Measurements from ENCODE around the gene WDR36. TPM values are rescaled to one million over a fixed set of nuclear protein-coding genes. Genes with fewer than 3 reads are reported as not detected.

WDR36 gene
- total and polyA plus RNA-seq, 10 of the 15 experiments (the other 5 are each of a cell fraction or from before 2014, with no cell fraction given): 13.3 to 61.8 (median 47.0) TPM

- TF ChIP-seq LARP7 (IDR thresholded peaks at IDR 0.05) (no peak), HDAC2 (IDR thresholded peaks at IDR 0.05) (no peak), RELA (IDR thresholded peaks at IDR 0.05; ENCODE audit: borderline replicate concordance, partially characterized antibody) (no peak), E2F4 (IDR thresholded peaks at IDR 0.05; ENCODE audit: low read depth, low read length) (no peak), RFX5 (IDR thresholded peaks at IDR 0.05; ENCODE audit: low read depth, low read length) (no peak), ZNF687 (IDR thresholded peaks at IDR 0.05) (no peak), MYC (IDR thresholded peaks at IDR 0.05; ENCODE audit: insufficient read depth, insufficient read length, insufficient replicate concordance, low read length, severe bottlenecking) (no peak), STAT3 (IDR thresholded peaks at IDR 0.05; ENCODE audit: low read depth, low read length) (no peak), TAF1 (IDR thresholded peaks at IDR 0.05; ENCODE audit: borderline replicate concordance, low read depth, low read length) (no peak), POU2F2 (IDR thresholded peaks at IDR 0.05; ENCODE audit: borderline replicate concordance, low read depth, low read length) (no peak), ZNF217 (IDR thresholded peaks at IDR 0.05) (no peak), EED (IDR thresholded peaks at IDR 0.05; ENCODE audit: low read depth) (no peak), MTA3 (IDR thresholded peaks at IDR 0.05; ENCODE audit: borderline replicate concordance, low read length) (no peak), MEF2A (IDR thresholded peaks at IDR 0.05; ENCODE audit: insufficient read depth, low read depth, low read length) (no peak), CBFB (IDR thresholded peaks at IDR 0.05; ENCODE audit: low read depth) (no peak), EZH2 (IDR thresholded peaks at IDR 0.05; ENCODE audit: borderline replicate concordance, control insufficient read depth, low read depth, low read length) (no peak), RELB (IDR thresholded peaks at IDR 0.05; ENCODE audit: low read depth) (no peak), PML (IDR thresholded peaks at IDR 0.05; ENCODE audit: low read length) (no peak)
- Histone ChIP-seq H3K9ac (ENCODE audit: control insufficient read depth, insufficient read depth, low read length) (no peak overlapping the region), H4K20me1 (ENCODE audit: control insufficient read depth, insufficient read depth) (no peaks in the 10 kb centered on the region), H3K9me3 (replicated peaks; ENCODE audit: control insufficient read depth, insufficient read depth, low read length) (no peaks in the 10 kb centered on the region), H2AFZ (ENCODE audit: control insufficient read depth, low read depth, low read length) (no peak overlapping the region), H3K4me3 (no peak overlapping the region), H3K27ac (ENCODE audit: control insufficient read depth, insufficient read depth) (no peak overlapping the region), H3K27me3 (replicated peaks in 1 of 2; ENCODE audit: control insufficient read depth in 2 of 2, insufficient read depth in 2 of 2, low read length in 1 of 2) (no peaks in the 10 kb centered on the region), H3K4me2 (ENCODE audit: control insufficient read depth, insufficient read depth) (no peak overlapping the region), H3K79me2 (ENCODE audit: control insufficient read depth, insufficient read depth, low read length) (no peaks in the 10 kb centered on the region), H3K4me1 (ENCODE audit: control insufficient read depth, insufficient read depth, low read length) (peaks cover 4% of the 10 kb centered on the region; the same call in 1 of the 2 replicates), H3K36me3 (ENCODE audit: control insufficient read depth in 2 of 2, insufficient read depth in 2 of 2, low read length in 1 of 2) (no peaks in the 10 kb centered on the region; a peak in 1 of 4 replicates)
- DNase-seq (ENCODE audit: low read depth, low spot score): no peak
- POLR2A ChIA-PET: no interaction called here
- intact Hi-C loops (cut with micrococcal nuclease; ENCODE audit: unreplicated experiment) (no loop called here), in situ Hi-C loops (cut with MboI) (no loop called here)
- CTCF ChIA-PET: interaction anchor here (0.6 kb wide), 1 partner anchor 64 kb away, joined by 3 read pairs; no protein-coding TSS in a partner anchor
- BruUV-seq (replicated peaks): no TSS peak
- SMC1A ChIA-PET (ENCODE audit: uncharacterized antibody, unreplicated experiment): interaction anchor here (1.2 kb wide), 1 partner anchor 26 kb away, joined by 3 read pairs; no protein-coding TSS in a partner anchor
- ATAC-seq: no peak
- FAIRE-seq: no peak
- WGBS (ENCODE audit: insufficient coverage, insufficient replicate concordance, low lambda C conversion rate, missing lambda C conversion rate): 12% methylated on average over 2 of the region's 2 CpGs
- RAD21 ChIA-PET (ENCODE audit: unreplicated experiment): no interaction called here
Measured at GRCh38 chr5:111134864-111135263, 42.7 kb downstream of the WDR36 start.

Data from GM12878 (cell line).